SK-N-SH (cell line): ENCODE measurements around the gene FAM120A. TPM values are rescaled to one million over a fixed set of nuclear protein-coding genes. Genes with fewer than 3 reads are reported as not detected.

Experiments
- CTCF ChIA-PET: fragments of 300-600, 350-600 bp; formaldehyde crosslinking; extraction: SDS; loops from one replicate; lab custom pipeline; 2021; lab: Yijun Ruan, JAX
- POLR2A ChIA-PET: fragments of 350-600 bp; sonication (Branson Sonifier 250); formaldehyde crosslinking; extraction: SDS; loops from one replicate; lab custom pipeline; 2020; ENCODE audit warnings: antibody characterized with exemption, inconsistent platforms; lab: Yijun Ruan, JAX
- DNase-seq: peaks from one replicate; pipeline ENCODE4 v3.0.0; 2012
- H2AFZ ChIP-seq: fragments of 200-600 bp; sonication (generic); 2 replicates; pipeline ENCODE4 v1.8.1; 2016; ENCODE audit warnings: antibody characterized with exemption, mild to moderate bottlenecking, low read depth
- H3F3A ChIP-seq: fragments of 200-600 bp; sonication (generic); replicated peaks from 2 replicates; pipeline ENCODE3; 2016; ENCODE audit warnings: antibody characterized with exemption, mild to moderate bottlenecking; ENCODE audit not compliant: insufficient read depth
- H3K27ac ChIP-seq, 2 experiments: fragments of 200-500 bp in 1 of 2; fragments of 200-600 bp in 1 of 2; sonication (Bioruptor generic) in 1 of 2; sonication (generic), shearing (Covaris generic) in 1 of 2; 2 replicates each; pipeline versions ENCODE4 v1.5.1 to v1.6.1; 2014 to 2016; ENCODE audit warnings: low read depth in 2 of 2, inconsistent platforms in 1 of 2, low read length in 1 of 2, mild to moderate bottlenecking in 1 of 2, mixed read lengths in 1 of 2
- H3K27me3 ChIP-seq: fragments of 200-600 bp; sonication (generic), shearing (Covaris generic); 2 replicates; pipeline ENCODE4 v1.6.1; 2016; ENCODE audit warnings: mixed run types; ENCODE audit not compliant: insufficient read depth
- H3K36me3 ChIP-seq, 2 experiments: fragments of 200-500 bp in 1 of 2; fragments of 200-600 bp in 1 of 2; sonication (Bioruptor generic) in 1 of 2; sonication (generic) in 1 of 2; replicated peaks in 1 of 2; 2 replicates each; pipeline versions ENCODE3 to v1.5.1; 2014 to 2016; ENCODE audit warnings: low read length in 1 of 2, mild to moderate bottlenecking in 1 of 2; ENCODE audit not compliant: insufficient read depth in 2 of 2, control insufficient read depth in 1 of 2
- H3K4me1 ChIP-seq, 2 experiments: fragments of 200-500 bp in 1 of 2; fragments of 200-600 bp in 1 of 2; sonication (Bioruptor generic) in 1 of 2; sonication (generic), shearing (Covaris generic) in 1 of 2; 2 replicates each; pipeline versions ENCODE4 v1.5.1 to v1.6.1; 2014 to 2016; ENCODE audit warnings: low read depth in 1 of 2, low read length in 1 of 2, mixed run types in 1 of 2; ENCODE audit not compliant: insufficient read depth in 2 of 2, control insufficient read depth in 1 of 2
- H3K4me2 ChIP-seq: fragments of 200-600 bp; sonication (generic), shearing (Covaris generic); 2 replicates; pipeline ENCODE4 v1.6.1; 2017; ENCODE audit warnings: mixed run types
- H3K4me3 ChIP-seq, 2 experiments: fragments of 200-500 bp in 1 of 2; fragments of 200-600 bp in 1 of 2; sonication (Bioruptor generic) in 1 of 2; sonication (generic), shearing (Covaris generic) in 1 of 2; 2 replicates each; pipeline versions ENCODE4 v1.5.1 to v1.8.1; 2014 to 2016; ENCODE audit warnings: low read depth in 2 of 2, inconsistent platforms in 1 of 2, low read length in 1 of 2, mild to moderate bottlenecking in 1 of 2, mixed read lengths in 1 of 2, moderate library complexity in 1 of 2
- H3K79me2 ChIP-seq: fragments of 200-600 bp; sonication (generic); 2 replicates; pipeline ENCODE4 v1.8.1; 2017; ENCODE audit warnings: mild to moderate bottlenecking; ENCODE audit not compliant: insufficient read depth
- H3K9ac ChIP-seq: fragments of 200-600 bp; sonication (generic); 2 replicates; pipeline ENCODE4 v1.6.1; 2017; ENCODE audit warnings: mixed run types
- H3K9me2 ChIP-seq: fragments of 200-600 bp; sonication (generic); 2 replicates; pipeline ENCODE4 v1.6.1; 2017; ENCODE audit warnings: mixed run types
- H3K9me3 ChIP-seq: fragments of 200-600 bp; sonication (generic); 2 replicates; pipeline ENCODE4 v1.6.1; 2017; ENCODE audit warnings: mixed run types, mild to moderate bottlenecking, moderate library complexity
- H4K20me1 ChIP-seq: fragments of 200-600 bp; sonication (generic); 2 replicates; pipeline ENCODE4 v1.6.1; 2017; ENCODE audit warnings: mild to moderate bottlenecking, mixed run types; ENCODE audit not compliant: insufficient read depth
- CHD2 ChIP-seq: fragments of 150-350 bp; IDR thresholded peaks from 2 replicates; pipeline ENCODE4 v1.6.1; 2018; ENCODE audit warnings: low read length; ENCODE audit not compliant: partially characterized antibody
- EP300 ChIP-seq, 2 experiments: IDR thresholded peaks; 2 replicates each; pipeline versions ENCODE4 v1.4.0 to v1.6.1; 2012; ENCODE audit warnings: borderline replicate concordance in 1 of 2, low read depth in 1 of 2, low read length in 1 of 2
- FOXM1 ChIP-seq: IDR thresholded peaks from 2 replicates; pipeline ENCODE4 v1.4.0; 2012; ENCODE audit warnings: low read depth, mild to moderate bottlenecking
- NFIC ChIP-seq: IDR thresholded peaks from 2 replicates; pipeline ENCODE4 v1.4.0; 2012; ENCODE audit warnings: borderline replicate concordance
- PBX3 ChIP-seq: IDR thresholded peaks from 2 replicates; pipeline ENCODE4; 2012
- POLR2AphosphoS5 ChIP-seq: IDR thresholded peaks from 2 replicates; pipeline ENCODE4 v1.6.1; 2012; ENCODE audit warnings: low read depth, low read length
- RAD21 ChIP-seq: IDR thresholded peaks from 2 replicates; pipeline ENCODE4 v1.6.1; 2012; ENCODE audit warnings: mild to moderate bottlenecking, low read length
- RCOR1 ChIP-seq: fragments of 150-350 bp; IDR thresholded peaks from 2 replicates; pipeline ENCODE4 v1.6.1; 2017; ENCODE audit warnings: antibody characterized with exemption, low read length
- REST ChIP-seq: IDR thresholded peaks from 2 replicates; pipeline ENCODE4 v1.6.1; 2012; ENCODE audit warnings: mild to moderate bottlenecking, low read depth, low read length, moderate library complexity
- RXRA ChIP-seq: IDR thresholded peaks from 2 replicates; pipeline ENCODE4 v1.4.0; 2012; ENCODE audit warnings: low read depth, mild to moderate bottlenecking, borderline replicate concordance
- SMC3 ChIP-seq: IDR thresholded peaks from 2 replicates; pipeline ENCODE4 v1.6.1; 2012; ENCODE audit warnings: low read depth, low read length, improper control_type of control experiment
- ZBTB33 ChIP-seq: IDR thresholded peaks from 2 replicates; pipeline ENCODE4 v1.4.0; 2012; ENCODE audit warnings: low read depth, borderline replicate concordance
- WGBS: methylation state at CpG from one replicate; pipeline ENCODE4 v1.1.6; 2017; ENCODE audit warnings: low lambda C conversion rate; 5-methylcytosine and 5-hydroxymethylcytosine counted together
- polyA plus RNA-seq, 3 experiments: library from polyadenylated mRNA; depleted of rRNA; stranded (reverse); fragments of >200 nt; gene quantifications; 2 replicates each; pipeline ENCODE4 v1.2.3, GENCODE V29; 2012

FAM120A gene
- polyA plus RNA-seq, 1 of the 3 experiments (the other 2 are of a cell fraction) = 58.6 TPM

GRCh38 chr9:93492327-93492726, 40.8 kb downstream of the FAM120A start:
- 74% methylated on average over 5 of the region's 5 CpGs for WGBS
- TF ChIP-seq SMC3 = no peak
- TF ChIP-seq, all 33 proteins: peak for 0

GRCh38 chr9:93493949-93494348, 42.5 kb downstream of the FAM120A start:
- TF ChIP-seq RXRA (no peak), ZBTB33 (no peak), NFIC (no peak), FOXM1 (no peak), EP300 (IDR thresholded peaks at IDR 0.05; ENCODE audit: borderline replicate concordance in 1 of 2, low read depth in 1 of 2, low read length in 1 of 2) (no peak), RAD21 (no peak)
- TF ChIP-seq, all 33 proteins: peak for 0
- Histone ChIP-seq H3K9me3 (no peaks in the 10 kb centered on the region), H3K4me1 (no peaks in the 10 kb centered on the region; a peak in 1 of 4 replicates), H3F3A (no peaks in the 10 kb centered on the region), H2AFZ (no peak overlapping the region), H3K36me3 (peaks cover 6 to 43% of the 10 kb centered on the region in 2 experiments), H4K20me1 (no peaks in the 10 kb centered on the region), H3K4me2 (no peak overlapping the region), H3K9me2 (no peaks in the 10 kb centered on the region), H3K4me3 (no peak overlapping the region), H3K79me2 (peaks cover 44% of the 10 kb centered on the region), H3K27ac (no peak overlapping the region), H3K27me3 (no peaks in the 10 kb centered on the region), H3K9ac (no peak overlapping the region)
- 92% methylated on average over 12 of the region's 12 CpGs for WGBS
- ChIA-PET CTCF (no interaction called here), POLR2A (no interaction called here)
- DNase-seq = no peak

More at GRCh38 chr9:93492327-93492726, 40.8 kb downstream of the FAM120A start:
- no peaks in the 10 kb centered on the region for H3K9me2 ChIP-seq
- H3K4me2 ChIP-seq = no peak overlapping the region
- H3K27me3 ChIP-seq = no peaks in the 10 kb centered on the region
- no peak overlapping the region for H3K9ac ChIP-seq
- no peak overlapping the region for H2AFZ ChIP-seq
- H4K20me1 ChIP-seq = no peaks in the 10 kb centered on the region
- no peak for DNase-seq
- H3F3A ChIP-seq = no peaks in the 10 kb centered on the region
- no peak overlapping the region for H3K4me3 ChIP-seq
- CTCF ChIA-PET = no interaction called here
- H3K36me3 ChIP-seq = peaks cover 6 to 34% of the 10 kb centered on the region in 2 experiments
- H3K27ac ChIP-seq = no peak overlapping the region
- POLR2A ChIA-PET = no interaction called here
- H3K9me3 ChIP-seq = no peaks in the 10 kb centered on the region
- H3K4me1 ChIP-seq = no peaks in the 10 kb centered on the region; a peak in 1 of 4 replicates
- H3K79me2 ChIP-seq = peaks cover 57% of the 10 kb centered on the region

GRCh38 chr9:93496285-93496684, 44.8 kb downstream of the FAM120A start:
- ChIA-PET CTCF (interaction anchor here (1.3 kb wide), 1 partner anchor 12 kb away, joined by 3 read pairs; no protein-coding TSS in a partner anchor), POLR2A (no interaction called here)
- Histone ChIP-seq H3K79me2 (peaks cover 30% of the 10 kb centered on the region; the same call in 1 of the 2 replicates), H3K4me1 (peaks cover 0 to 7% of the 10 kb centered on the region in 2 experiments; a peak in 2 of 4 replicates), H3F3A (no peaks in the 10 kb centered on the region), H3K36me3 (peaks cover 6 to 47% of the 10 kb centered on the region in 2 experiments), H3K4me2 (no peak overlapping the region), H3K4me3 (no peak overlapping the region), H3K27me3 (no peaks in the 10 kb centered on the region), H3K9me2 (no peaks in the 10 kb centered on the region), H4K20me1 (no peaks in the 10 kb centered on the region), H3K9me3 (no peaks in the 10 kb centered on the region), H3K27ac (no peak overlapping the region), H3K9ac (no peak overlapping the region), H2AFZ (no peak overlapping the region)
- WGBS = 72% methylated on average over 3 of the region's 3 CpGs
- no peak for TF ChIP-seq SMC3
- no peak for TF ChIP-seq PBX3
- no peak for TF ChIP-seq CHD2
- no peak for TF ChIP-seq POLR2AphosphoS5
- TF ChIP-seq RCOR1 = no peak
- no peak for TF ChIP-seq REST
- DNase-seq = no peak
